Neural progenitor cell (in vitro differentiated cells): ENCODE results near the gene FAM53B.

Experiments used
- EZH2 ChIP-seq: fragments of 200-600 bp; sonication (generic); IDR thresholded peaks from 2 replicates; pipeline ENCODE4 v1.6.1; 2017; ENCODE audit warnings: antibody characterized with exemption, mild to moderate bottlenecking, moderate library complexity
- TF ChIP-seq, protein P1 (sequence below): fragments of 200-600 bp; sonication (generic); IDR thresholded peaks from 2 replicates; pipeline ENCODE4 v1.5.1; 2017; ENCODE audit warnings: antibody characterized with exemption, mild to moderate bottlenecking

DNA sequence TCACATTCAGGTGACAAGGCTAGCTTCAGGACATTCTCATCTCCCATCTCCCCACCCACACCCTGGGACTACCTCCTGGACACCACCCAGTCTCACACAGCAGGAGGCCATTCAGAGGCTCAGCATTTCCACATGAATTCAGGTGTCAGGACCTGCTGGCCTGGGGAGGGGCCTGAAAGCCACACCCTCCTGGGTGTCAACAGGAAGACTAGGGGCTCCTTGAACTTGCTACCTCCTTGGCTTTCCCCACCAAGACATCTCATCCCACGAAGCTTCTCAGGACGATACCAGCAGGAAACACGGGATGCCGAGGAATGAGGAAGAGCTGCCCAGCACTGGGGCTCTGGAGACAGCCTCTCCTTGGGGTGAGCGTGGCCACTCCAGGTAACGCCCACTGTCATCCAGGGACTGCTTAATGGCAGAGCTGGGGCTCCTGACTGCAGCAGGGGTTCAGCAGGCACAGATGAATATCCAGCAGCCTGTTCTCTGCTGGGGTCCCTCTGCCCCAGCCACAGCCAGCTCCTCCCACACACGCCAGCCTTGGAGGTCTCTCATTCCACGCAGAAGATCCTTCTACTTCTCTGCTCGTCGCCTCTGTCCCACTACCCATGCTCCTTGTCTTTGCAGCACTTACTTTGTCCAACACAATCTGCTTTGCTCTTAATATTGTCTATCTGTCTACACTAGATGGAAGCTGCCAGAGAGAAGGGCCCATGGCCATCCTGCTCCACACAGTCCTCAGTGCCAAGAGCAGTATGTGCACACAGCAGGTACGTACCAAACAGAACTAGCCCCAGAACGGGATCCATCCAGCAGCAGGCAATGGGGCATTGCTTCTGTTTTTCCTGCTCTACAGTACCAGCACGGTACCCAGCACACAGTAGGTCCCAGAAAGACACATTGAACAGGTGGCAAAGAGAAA, 88.7 kb downstream of the FAM53B start:
- TF ChIP-seq, protein P1, sequence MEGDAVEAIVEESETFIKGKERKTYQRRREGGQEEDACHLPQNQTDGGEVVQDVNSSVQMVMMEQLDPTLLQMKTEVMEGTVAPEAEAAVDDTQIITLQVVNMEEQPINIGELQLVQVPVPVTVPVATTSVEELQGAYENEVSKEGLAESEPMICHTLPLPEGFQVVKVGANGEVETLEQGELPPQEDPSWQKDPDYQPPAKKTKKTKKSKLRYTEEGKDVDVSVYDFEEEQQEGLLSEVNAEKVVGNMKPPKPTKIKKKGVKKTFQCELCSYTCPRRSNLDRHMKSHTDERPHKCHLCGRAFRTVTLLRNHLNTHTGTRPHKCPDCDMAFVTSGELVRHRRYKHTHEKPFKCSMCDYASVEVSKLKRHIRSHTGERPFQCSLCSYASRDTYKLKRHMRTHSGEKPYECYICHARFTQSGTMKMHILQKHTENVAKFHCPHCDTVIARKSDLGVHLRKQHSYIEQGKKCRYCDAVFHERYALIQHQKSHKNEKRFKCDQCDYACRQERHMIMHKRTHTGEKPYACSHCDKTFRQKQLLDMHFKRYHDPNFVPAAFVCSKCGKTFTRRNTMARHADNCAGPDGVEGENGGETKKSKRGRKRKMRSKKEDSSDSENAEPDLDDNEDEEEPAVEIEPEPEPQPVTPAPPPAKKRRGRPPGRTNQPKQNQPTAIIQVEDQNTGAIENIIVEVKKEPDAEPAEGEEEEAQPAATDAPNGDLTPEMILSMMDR: no peak
- TF ChIP-seq EZH2: no peak
